SH-SY5Y (cell line): ENCODE results near the gene HBQ1.

ENCODE experiments used
- GATA2 ChIP-seq: IDR thresholded peaks from 2 replicates; pipeline ENCODE4 v1.6.1; 2011; ENCODE audit warnings: mild to moderate bottlenecking, low read depth, low read length
- GATA3 ChIP-seq: IDR thresholded peaks from 2 replicates; pipeline ENCODE4 v1.6.1; 2011; ENCODE audit warnings: low read depth, mild to moderate bottlenecking, low read length, moderate library complexity

DNA sequence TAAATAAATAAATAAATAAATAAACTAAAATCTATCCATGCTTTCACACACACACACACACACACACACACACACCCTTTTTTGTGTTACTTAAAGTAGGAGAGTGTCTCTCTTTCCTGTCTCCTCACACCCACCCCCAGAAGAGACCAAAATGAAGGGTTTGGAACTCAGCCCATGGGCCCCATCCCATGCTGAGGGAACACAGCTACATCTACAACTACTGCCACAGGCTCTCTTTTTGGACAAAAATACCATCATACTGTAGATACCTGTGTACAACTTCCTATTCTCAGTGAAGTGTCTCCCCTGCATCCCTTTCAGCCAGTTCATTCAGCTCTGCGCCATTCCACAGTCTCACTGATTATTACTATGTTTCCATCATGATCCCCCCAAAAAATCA, 9.5 kb upstream of the HBQ1 start:
- TF ChIP-seq GATA2 (no peak), GATA3 (no peak)
